Globus pallidus (tissue), 1 donor: ENCODE measurements around the gene MT2A.
"Not testable (repeated sequence)": the region's sequence is repeated elsewhere in the genome, so short reads cannot be mapped to it uniquely, and the experiment has no call there.

ENCODE experiments used
- DNase-seq: peaks from one replicate; pipeline ENCODE4 v3.0.0-alpha.2; 2015; ENCODE audit warnings: low spot score

MT2A gene

GRCh38 chr16:56621665-56622445 lies 13.5 kb downstream of the MT2A start:
- DNase-seq = not testable (repeated sequence)

DNA sequence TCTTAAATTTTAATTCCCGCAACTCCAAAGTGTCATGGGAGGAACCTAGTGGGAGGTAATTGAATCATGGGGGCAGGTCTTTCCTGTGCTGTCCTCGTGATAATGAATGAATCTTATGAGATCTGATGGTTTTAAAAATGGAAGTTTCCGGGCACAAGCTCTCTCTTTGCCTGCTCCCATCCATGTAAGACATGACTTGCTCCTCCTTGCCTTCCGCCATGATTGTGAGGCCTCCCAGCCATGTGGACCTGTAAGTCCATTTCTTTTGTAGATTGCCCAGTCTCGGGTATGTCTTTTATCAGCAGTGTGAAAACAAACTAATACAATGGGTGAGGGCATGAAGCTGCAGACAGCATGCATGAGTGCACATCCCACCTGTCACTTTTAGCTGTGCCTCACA lies 14.8 kb downstream of the MT2A start:
- DNase-seq = not testable (repeated sequence)

DNA sequence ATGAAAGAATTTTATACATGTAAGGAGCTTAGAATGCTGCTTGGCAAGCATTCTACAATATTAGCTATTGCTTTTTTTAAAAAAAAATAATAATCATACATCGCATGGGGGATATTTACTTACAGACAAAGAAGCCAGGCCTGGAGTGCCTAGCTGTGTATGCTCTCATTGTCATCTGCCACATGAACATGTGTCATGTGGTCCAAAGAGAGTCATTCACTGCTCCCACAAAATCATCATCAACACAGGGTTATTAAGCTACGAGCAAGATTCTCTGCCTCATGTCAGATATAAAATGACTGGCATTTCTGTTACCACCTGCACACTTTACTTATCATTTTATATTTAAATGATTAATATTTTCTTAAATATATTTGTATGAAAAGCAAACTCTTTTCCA lies 15.3 kb downstream of the MT2A start:
- DNase-seq = no peak

DNA sequence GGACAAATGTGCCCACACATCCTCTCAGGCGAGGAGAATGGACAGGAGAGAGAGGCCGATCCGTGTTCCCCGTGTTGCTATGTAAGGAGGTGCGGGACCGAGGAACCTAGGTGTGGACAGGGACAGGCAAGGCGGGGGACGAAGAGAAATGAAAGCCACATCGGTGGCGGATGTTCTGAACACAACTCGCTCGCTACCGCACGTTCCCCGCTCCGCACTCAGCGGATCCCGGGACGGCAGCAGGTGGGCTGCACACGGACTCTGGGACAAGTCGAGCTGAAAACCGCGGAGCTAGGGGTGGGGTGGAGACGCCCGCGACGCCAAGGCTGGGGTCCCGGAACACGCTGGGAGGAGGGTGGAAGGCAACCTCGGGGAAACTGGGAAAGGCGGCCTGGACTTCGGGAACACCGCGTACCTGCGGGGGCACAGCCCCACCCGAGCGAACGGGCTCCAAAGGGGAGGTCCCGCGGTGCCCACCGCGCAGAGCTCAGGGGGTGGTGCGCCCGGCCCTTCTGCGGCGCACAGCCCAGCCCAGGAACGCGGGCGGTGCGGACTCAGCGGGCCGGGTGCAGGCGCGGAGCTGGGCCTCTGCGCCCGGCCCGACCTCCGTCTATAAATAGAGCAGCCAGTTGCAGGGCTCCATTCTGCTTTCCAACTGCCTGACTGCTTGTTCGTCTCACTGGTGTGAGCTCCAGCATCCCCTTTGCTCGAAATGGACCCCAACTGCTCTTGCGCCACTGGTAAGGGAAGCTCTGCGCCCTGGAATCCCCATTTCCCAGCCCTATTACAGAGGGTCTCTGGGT lies 17.0 kb downstream of the MT2A start, which contains the start of gene MT1E:
Gene MT1E, plus strand, starts transcription at position 642 of the 803 bp plus-strand sequence. Its CDS starts 71 bp downstream, at position 713.
- peak; percentile 73 for DNase-seq

DNA sequence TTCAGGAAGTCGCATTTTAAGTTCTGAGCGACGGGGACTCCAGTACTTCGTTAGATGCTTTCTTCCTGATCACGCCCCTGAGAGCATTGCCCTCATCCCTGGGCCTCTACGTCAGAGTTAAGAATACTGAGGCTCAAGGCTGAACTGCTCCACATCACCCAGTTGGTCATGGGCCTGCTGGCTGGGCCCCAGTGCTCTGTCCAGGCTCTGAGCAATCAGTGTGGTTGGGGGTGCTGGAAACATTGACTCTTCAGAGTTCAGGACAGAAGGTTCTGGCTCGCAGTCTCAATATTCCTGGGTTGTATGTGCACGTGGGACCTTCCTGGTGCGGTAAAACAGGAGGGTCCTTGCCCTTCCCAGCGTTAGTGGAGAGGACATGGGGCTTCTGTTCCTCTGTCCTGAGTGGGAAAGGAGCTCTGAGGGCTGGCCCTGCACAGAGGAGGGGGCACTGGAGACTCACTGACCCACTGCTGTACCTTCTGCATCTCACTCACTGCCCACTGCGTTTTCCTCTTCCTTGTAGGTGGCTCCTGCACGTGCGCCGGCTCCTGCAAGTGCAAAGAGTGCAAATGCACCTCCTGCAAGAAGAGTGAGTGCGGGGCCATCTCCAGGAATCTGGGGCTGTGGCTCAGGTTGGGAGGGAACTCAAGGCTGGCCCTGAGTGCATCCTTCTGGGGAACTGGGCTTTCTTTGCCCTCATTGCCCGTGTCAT lies 17.7 kb downstream of the MT2A start:
- no peak for DNase-seq

GRCh38 chr16:56626685-56627084 lies 18.3 kb downstream of the MT2A start:
- DNase-seq = no peak

GRCh38 chr16:56628486-56629350 lies 20.3 kb downstream of the MT2A start:
- DNase-seq = no peak

DNA sequence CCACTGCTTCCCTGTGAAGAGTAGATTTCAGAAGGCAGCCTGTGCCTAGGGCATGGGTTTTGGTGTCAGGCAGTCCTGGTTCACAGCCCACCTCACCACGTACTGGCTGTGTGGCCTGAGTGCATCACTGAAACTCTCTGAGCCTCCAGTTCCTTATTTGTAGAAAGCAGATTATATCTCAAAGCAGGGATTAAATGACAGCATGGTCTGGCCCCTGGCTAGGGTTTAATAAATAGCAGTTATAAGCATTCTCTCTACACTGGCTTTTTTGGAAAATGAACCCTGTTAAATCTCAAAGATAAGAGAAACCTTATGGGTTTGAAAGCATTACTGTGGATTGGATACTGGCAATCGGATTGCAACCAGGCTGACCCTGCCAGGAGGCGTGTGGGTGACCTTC lies 21.1 kb downstream of the MT2A start:
- no peak for DNase-seq

DNA sequence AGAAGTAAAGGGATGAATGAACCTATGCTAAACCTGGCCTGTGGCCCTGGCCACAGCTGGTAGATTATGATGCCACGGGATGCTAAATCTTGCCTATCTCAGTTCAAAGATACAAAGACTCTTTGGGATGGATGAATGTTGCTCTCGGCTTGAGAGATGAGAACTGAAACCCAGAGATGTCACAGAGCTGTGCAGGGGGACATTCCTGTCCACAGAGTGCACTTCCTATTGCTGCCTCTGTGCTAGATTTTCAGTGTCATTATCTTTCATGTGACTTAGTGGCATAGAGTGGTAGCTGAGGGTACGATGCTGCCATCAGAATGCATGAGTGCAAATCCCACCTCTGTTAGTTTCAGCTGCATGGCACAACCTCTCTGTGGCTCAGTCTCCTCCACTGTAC lies 21.8 kb downstream of the MT2A start:
- DNase-seq = no peak

DNA sequence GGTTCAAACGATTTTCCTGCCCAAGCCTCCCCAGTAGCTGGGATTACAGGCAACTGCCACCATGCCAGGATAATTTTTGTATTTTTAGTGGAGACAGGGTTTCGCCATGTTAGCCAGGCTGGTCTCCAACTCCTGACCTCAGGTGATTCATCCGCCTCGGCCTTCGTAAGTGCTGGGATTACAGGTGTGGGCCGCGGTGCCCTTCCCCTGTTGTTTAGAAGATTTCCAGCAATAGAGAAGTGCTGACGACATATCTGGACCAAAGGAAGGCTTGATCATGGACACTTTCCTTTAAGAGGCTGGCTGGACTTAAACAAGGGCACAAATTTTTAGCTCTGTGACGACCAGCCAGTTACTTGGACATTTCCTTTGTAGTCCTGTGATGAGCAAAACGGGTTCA lies 22.8 kb downstream of the MT2A start:
- no peak for DNase-seq

DNA sequence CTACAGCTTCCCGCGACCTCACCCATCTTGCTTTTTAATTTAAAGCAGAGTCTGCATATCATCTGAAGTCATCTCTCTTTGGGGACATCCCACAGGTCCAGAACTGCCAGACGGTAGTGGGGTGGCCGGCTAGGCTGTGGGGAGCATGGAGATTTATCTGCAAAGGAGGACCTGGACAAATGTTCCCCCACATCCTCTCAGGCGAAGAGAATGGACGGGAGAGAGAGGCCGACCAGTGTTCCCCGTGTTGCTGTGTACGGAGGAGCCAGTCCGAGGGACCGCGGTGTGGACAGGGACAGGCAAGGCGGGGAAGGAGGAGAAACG lies 23.4 kb downstream of the MT2A start:
- no peak for DNase-seq

DNA sequence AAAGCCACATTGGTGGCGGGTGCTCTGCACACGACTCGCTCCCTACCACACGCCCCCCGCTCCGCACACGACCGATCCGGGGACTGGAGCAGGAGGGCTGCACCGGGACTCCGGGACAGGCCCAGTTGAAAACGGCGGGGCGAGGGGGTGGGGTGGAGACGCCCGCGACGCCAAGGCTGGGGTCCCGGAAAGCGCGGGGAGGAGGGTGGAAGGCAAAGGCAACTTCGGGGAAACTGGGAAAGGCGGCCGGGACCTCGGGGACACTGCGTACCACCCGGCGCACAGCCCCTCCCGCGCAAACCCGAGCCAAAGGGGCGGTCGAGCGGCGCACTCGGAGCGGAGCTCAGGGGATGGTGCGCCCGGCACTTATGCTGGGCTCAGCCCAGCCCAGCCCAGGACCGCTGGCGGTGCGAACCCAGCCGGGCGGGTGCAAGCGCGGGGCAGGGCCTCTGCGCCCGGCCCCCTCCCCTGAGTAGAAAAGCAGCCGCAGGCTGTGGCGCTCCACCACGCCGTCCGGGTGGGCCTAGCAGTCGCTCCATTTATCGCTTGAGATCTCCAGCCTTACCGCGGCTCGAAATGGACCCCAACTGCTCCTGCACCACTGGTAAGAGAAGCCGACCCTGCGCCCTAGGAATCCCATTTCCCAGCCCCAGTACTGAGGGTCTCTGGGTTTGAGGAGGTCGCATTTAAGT lies 23.9 kb downstream of the MT2A start, which contains the start of gene MT1M:
Gene MT1M, plus strand, starts transcription at position 504 of the 692 bp plus-strand sequence. Its CDS starts 73 bp downstream, at position 577.
- peak; percentile 58 for DNase-seq

DNA sequence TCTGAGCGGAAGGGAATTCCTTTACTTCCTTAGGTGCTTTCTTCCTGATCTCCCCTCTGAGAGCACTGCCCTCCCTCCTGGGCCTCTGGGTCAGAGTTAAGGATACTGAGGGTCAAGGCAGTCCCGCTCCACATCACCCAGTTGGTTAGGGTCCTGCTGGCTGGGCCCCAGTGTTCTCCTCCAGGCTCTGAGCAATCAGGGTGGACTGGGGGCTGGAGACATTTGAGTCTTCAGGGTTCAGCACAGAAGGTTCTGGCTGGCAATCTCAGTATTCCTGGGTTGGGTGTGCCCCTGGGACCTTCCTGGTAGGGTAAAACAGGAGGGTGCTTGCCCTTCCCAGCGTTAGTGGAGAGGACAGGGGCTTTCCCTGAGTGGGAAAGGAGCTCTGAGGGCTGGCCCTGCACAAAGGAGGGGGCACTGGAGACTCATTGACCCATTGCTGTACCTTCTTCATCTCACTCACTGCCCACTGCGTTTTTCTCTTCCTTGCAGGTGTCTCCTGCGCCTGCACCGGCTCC lies 24.5 kb downstream of the MT2A start:
- no peak for DNase-seq

DNA sequence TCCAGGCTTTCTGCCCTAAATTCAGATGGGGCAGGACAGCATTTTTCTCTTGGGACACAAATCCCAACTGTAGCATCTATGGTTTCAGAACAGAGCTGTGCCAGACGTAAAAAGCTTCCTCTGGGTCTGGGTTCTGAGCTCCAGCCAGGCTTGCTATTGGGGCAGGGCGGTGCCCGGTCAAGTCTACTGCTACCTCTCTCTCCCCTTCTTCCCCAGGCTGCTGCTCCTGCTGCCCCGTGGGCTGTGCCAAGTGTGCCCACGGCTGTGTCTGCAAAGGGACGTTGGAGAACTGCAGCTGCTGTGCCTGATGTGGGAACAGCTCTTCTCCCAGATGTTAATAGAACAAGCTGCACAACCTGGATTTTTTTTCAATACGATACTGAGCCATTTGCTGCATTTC lies 25.2 kb downstream of the MT2A start:
- DNase-seq = no peak

DNA sequence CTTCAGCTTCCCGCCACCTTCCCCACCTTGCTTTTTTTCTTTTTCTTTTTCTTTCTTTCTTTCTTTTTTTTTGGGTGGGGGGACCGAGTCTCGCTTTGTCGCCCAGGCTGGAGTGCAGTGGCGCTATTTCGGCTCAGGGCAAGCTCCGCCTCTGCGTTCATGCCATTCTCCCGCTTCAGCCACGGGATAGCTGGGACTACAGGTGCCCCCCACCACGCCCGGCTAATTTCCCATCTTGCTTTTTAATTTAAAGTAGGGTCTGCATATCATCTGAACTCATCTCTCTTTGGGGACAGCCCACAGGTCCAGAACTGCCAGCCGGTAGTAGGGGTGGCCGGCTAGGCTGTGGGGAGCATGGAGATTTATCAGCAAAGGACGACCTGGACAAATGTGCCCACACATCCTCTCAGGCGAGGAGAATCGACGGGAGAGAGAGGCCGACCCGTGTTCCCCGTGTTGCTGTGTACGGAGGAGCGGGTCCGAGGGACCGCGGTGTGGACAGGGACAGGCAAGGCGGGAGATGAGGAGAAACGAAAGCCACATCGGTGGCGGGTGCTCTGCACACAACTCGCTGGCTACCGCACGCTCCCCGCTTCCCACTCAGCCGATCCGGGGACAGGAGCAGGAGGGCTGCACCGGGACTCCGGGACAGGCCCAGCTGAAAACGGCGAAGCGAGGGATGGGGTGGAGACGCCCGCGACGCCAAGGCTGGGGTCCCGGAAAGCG lies 26.5 kb downstream of the MT2A start:
- DNase-seq = no peak

- no peak for DNase-seq
Measured at GRCh38 chr16:56635441-56635967, 27.1 kb downstream of the MT2A start.

DNA sequence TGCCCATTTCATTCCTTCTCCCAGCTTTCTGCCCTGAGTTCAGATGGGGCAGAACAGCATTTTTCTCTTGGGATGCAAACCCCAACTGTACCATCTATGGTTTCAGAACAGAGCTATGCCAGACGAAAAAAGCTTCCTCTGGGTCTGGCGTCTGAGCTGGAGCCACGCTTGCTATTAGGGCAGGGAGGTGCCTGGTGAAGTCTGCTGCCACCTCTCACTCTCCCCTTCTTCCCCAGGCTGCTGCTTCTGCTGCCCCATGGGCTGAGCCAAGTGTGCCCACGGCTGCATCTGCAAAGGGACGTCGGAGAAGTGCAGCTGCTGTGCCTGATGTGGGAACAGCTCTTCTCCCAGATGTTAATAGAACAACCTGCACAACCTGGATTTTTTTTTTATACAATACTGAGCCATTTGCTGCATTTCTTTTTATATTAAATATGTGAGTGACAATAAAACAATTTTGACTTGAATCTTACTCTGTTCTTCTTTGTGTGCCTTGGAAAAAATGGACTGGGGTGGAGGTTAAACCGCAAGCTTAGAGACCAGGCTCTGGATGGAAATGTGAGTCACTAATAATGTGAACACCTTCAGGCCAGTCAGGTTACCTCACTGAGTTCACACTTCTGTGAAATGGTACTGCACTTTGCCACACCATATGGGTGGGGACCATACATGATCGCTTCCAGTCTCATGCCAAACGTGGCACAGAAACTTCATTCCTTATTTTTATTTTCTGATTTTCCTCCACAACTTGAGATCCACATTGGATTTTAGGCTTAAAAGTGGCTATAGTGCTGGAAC lies 28.4 kb downstream of the MT2A start:
- no peak for DNase-seq

- no peak for DNase-seq
Measured at GRCh38 chr16:56637814-56638750, 29.7 kb downstream of the MT2A start, which contains the start of gene MT1A. MT1A (plus strand) TSS chr16:56638666; CDS start chr16:56638739, 73 bp downstream.
